ENCODE results near the gene CCDC74A. TPM values are rescaled to one million over a fixed set of nuclear protein-coding genes. Genes with fewer than 3 reads are reported as not detected.
"Not testable (repeated sequence)": the region's sequence is repeated elsewhere in the genome, so short reads cannot be mapped to it uniquely, and the experiment has no call there.

CCDC74A gene
- total and polyA plus RNA-seq, 9 of the 15 experiments (the other 6 are each of a cell fraction or from before 2014, with no cell fraction given) = 1.1 to 38.1 (median 9.6) TPM

GRCh38 chr2:131530626-131531344 is 3.1 kb downstream of the CCDC74A start:
- H3K27me3 ChIP-seq (ENCODE audit: control insufficient read depth in 2 of 2, insufficient read depth in 2 of 2, low read length in 2 of 2); H3K79me2 ChIP-seq (ENCODE audit: control insufficient read depth, insufficient read depth, low read length); H3K9me1 ChIP-seq (ENCODE audit: control insufficient read depth, insufficient read depth, low read length); H3K9me3 ChIP-seq (replicated peaks; ENCODE audit: control insufficient read depth, insufficient read depth, low read depth, low read length); POLR2A ChIA-PET; H3K36me3 ChIP-seq (ENCODE audit: control insufficient read depth, insufficient read depth, low read length); H3K9ac ChIP-seq (ENCODE audit: insufficient read depth in 1 of 2, low read depth in 2 of 2, low read length in 2 of 2); DNase-seq (ENCODE audit: extremely low read depth in 1 of 4, low spot score in 3 of 4); BruUV-seq (replicated peaks); H3K27ac ChIP-seq (ENCODE audit: extremely low read depth, low read depth, low read length); in situ Hi-C loops (cut with MboI); H2AFZ ChIP-seq (ENCODE audit: low read depth, low read length); FAIRE-seq; H4K20me1 ChIP-seq (replicated peaks; ENCODE audit: control insufficient read depth, insufficient read depth, low read length); CTCF ChIA-PET (ENCODE audit: low intra/inter-chr PET ratio); H3K4me3 ChIP-seq; H3K4me2 ChIP-seq (ENCODE audit: insufficient read depth, low read length); intact Hi-C loops (cut with micrococcal nuclease): not testable (repeated sequence)
- peaks cover 0 to 22% of the 10 kb centered on the region in 2 experiments; a peak in 2 of 5 replicates for H3K4me1 ChIP-seq (replicated peaks in 1 of 2; ENCODE audit: control insufficient read depth in 2 of 2, insufficient read depth in 2 of 2, low read length in 2 of 2)
- TF ChIP-seq CTCF (IDR thresholded peaks at IDR 0.05 in 2 of 3, conservative IDR thresholded peaks at IDR 0.05 in 1 of 3; ENCODE audit: insufficient read depth in 2 of 3, low read depth in 1 of 3, low read length in 3 of 3) = 0 out of 6 replicates have a peak, but pooled peaks of 1 of the 3 experiments have one; percentile 27
- WGBS (ENCODE audit: insufficient coverage, low coverage, missing lambda C conversion rate) = 35% methylated on average over 11 of the region's 22 CpGs
- peak; percentile 6; the same call in 1 of the 3 replicates for ATAC-seq

GRCh38 chr2:131531547-131532185 is 4.0 kb downstream of the CCDC74A start:
- FAIRE-seq; DNase-seq (ENCODE audit: extremely low read depth in 1 of 4, low spot score in 3 of 4); ATAC-seq; H3K27me3 ChIP-seq (ENCODE audit: control insufficient read depth in 2 of 2, insufficient read depth in 2 of 2, low read length in 2 of 2); in situ Hi-C loops (cut with MboI); intact Hi-C loops (cut with micrococcal nuclease); CTCF ChIA-PET (ENCODE audit: low intra/inter-chr PET ratio); BruUV-seq (replicated peaks); H3K9me1 ChIP-seq (ENCODE audit: control insufficient read depth, insufficient read depth, low read length); POLR2A ChIA-PET; H2AFZ ChIP-seq (ENCODE audit: low read depth, low read length); H3K4me2 ChIP-seq (ENCODE audit: insufficient read depth, low read length); H3K9me3 ChIP-seq (replicated peaks; ENCODE audit: control insufficient read depth, insufficient read depth, low read depth, low read length); H3K27ac ChIP-seq (ENCODE audit: extremely low read depth, low read depth, low read length); H3K4me3 ChIP-seq; H3K36me3 ChIP-seq (ENCODE audit: control insufficient read depth, insufficient read depth, low read length); H4K20me1 ChIP-seq (replicated peaks; ENCODE audit: control insufficient read depth, insufficient read depth, low read length); H3K9ac ChIP-seq (ENCODE audit: insufficient read depth in 1 of 2, low read depth in 2 of 2, low read length in 2 of 2); H3K79me2 ChIP-seq (ENCODE audit: control insufficient read depth, insufficient read depth, low read length): not testable (repeated sequence)
- WGBS (ENCODE audit: insufficient coverage, low coverage, missing lambda C conversion rate) = 60% methylated on average over 3 of the region's 11 CpGs
- H3K4me1 ChIP-seq (replicated peaks in 1 of 2; ENCODE audit: control insufficient read depth in 2 of 2, insufficient read depth in 2 of 2, low read length in 2 of 2) = peaks cover 0 to 28% of the 10 kb centered on the region in 2 experiments; a peak in 2 of 5 replicates

Data from K562 (cell line).